Measurements from ENCODE around the gene PLXND1.

DNA sequence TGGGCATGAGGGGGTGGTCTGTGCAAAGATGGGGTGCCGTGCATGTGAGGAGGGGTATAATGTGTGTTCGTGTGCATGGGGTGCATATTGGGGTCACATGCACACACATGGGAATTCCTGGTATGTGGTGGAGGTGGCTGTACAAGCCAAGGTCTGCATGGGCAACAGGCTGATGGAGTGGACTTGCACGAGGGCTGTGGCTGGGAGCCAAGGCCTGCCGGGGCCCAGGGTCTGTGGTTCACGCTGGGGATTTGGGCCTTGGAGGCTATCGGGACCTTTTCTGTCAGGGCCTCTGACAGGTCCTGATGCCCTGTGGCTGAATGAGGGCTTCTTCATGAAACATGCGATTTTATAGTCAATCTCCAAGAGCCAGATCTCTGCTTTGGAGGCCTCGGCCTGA, 9.8 kb upstream of the PLXND1 start:
- TF ChIP-seq, protein P1, sequence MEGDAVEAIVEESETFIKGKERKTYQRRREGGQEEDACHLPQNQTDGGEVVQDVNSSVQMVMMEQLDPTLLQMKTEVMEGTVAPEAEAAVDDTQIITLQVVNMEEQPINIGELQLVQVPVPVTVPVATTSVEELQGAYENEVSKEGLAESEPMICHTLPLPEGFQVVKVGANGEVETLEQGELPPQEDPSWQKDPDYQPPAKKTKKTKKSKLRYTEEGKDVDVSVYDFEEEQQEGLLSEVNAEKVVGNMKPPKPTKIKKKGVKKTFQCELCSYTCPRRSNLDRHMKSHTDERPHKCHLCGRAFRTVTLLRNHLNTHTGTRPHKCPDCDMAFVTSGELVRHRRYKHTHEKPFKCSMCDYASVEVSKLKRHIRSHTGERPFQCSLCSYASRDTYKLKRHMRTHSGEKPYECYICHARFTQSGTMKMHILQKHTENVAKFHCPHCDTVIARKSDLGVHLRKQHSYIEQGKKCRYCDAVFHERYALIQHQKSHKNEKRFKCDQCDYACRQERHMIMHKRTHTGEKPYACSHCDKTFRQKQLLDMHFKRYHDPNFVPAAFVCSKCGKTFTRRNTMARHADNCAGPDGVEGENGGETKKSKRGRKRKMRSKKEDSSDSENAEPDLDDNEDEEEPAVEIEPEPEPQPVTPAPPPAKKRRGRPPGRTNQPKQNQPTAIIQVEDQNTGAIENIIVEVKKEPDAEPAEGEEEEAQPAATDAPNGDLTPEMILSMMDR (conservative IDR thresholded peaks at IDR 0.05 in 1 of 2, IDR thresholded peaks at IDR 0.05 in 1 of 2; ENCODE audit: low read depth in 1 of 2, low read length in 2 of 2), result no peak
- TF ChIP-seq EZH2 (IDR thresholded peaks at IDR 0.05; ENCODE audit: low read length, missing control alignments), result no peak

Data from fibroblast of lung (primary cell).